NCI-H2029 treated with DMSO at 0.1 percent for 48 hours (cell line): ENCODE results near the gene RTL1.

Experiments
- DNase-seq: peaks from one replicate; lab custom pipeline; 2025; lab: John Stamatoyannopoulos, UW

The RTL1 gene

DNA sequence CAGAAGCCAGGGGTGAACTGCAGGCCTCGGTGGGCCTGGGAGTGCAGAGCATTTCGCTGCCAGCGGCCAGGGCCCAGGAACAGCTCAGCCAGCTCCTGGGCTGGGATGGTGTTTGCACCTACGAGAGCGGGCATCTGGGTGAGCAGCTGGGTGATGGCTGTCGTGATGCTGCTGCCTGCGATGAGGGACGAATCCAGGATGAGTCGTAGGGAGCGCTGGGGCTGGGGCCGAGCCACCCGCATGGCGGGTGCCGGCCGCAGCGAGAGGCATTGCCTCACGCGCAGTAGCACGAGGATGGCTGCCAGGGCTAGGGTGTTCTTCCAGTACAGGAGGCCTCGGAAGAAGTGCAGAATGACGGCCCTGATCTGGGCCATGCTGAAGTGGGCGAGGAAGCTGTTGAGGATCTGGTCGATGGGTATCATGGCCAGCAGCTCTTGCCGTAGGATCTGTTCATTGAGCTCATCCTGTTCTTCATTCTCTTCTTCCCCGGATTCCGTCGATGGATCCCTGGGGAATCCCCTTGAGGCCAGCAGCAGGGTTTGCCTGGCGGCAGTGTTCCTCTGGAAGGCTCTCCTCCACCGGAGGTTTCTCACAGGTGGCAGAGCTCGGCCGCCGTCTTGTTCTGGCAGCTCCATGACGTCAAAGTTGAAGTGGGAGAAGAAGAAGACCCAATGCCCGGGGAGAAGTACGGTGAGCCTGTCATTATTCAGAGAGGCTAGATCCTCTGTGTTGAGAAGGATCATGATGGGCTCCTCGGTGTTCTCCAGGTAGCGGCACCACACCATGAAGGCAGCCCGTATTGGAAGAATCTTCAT is 22.1 kb downstream of the RTL1 start:
- no peak for DNase-seq

DNA sequence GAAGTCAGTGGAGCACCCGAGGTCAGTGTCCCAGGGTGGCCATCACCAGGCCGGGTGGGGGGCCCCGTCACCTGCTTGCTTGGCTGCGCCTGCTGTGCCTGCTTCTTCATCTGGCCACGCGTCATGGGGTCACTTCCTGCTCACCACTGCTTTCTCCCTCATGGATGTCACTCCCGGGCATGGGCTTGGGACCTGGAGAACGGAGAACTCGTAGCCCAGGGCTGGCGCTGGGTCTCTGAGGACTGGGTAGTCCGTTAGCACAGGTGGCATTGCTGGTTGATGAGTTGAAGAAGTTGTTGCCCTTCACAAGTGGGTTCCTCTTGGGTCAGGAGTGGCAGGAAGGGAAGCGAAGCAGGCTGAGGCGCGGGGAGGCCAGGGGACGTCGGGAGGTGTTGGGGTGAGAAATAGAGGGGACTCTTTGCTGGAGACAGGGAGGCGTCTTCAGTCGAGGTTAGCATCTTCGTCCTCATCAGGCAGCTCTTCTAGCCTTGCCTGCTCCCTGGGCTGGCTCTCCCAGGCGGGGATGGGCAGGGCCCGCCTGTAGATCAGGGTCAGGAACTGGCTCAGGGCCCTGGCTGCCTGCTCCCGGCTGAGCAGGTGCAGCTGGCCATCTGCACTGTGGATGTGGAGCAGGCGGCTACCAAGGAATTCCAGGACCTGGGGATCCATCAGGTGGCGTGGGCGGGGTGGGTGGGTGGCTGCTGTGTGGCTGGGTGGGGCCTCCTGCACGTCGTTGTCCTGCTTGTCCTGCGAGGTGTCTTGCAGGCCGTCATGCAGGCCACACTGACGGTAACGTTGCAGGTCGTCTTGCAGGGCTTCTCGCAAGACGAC is 23.0 kb downstream of the RTL1 start:
- DNase-seq, result no peak

DNA sequence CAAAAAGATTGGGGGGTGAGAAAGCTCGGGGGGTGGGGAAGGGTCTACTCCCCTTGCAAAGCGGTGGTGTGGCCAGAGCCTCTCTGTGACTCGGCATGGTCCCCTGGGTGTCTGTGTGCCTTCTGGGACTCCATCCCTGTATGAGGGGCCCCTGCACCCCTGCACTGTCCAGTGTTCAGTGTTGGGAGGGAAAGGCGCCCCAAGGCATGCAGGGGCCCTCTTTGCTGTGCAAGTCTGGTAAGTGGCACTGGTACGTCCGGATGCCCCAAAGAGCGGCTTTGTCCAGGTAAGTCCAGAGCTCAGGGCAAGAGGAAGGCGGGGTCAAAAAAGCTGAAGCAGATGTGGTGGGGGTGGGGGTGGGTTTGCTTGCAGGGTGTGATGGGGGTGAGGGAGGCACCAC is 23.7 kb downstream of the RTL1 start:
- no peak for DNase-seq

DNA sequence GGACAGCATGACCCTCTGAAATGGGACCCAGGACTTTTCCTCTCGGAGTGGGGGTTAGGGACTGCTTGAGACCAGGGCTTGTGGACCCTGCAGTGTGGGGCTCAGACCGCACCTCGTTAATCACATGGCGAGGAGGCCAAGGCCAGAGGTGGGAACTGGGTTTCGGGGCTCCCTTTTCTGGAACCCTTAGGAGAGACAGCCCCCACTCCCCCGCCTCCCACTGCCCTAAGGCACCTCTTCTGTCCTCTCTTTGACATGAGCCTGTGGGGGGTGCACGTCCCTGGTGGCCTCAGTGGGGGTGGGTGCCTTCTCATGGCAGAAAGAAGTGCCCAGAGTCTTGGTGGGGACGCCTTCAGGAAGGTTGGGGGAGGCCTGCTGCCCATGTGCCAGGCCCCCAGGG is 24.3 kb downstream of the RTL1 start:
- no peak for DNase-seq

DNA sequence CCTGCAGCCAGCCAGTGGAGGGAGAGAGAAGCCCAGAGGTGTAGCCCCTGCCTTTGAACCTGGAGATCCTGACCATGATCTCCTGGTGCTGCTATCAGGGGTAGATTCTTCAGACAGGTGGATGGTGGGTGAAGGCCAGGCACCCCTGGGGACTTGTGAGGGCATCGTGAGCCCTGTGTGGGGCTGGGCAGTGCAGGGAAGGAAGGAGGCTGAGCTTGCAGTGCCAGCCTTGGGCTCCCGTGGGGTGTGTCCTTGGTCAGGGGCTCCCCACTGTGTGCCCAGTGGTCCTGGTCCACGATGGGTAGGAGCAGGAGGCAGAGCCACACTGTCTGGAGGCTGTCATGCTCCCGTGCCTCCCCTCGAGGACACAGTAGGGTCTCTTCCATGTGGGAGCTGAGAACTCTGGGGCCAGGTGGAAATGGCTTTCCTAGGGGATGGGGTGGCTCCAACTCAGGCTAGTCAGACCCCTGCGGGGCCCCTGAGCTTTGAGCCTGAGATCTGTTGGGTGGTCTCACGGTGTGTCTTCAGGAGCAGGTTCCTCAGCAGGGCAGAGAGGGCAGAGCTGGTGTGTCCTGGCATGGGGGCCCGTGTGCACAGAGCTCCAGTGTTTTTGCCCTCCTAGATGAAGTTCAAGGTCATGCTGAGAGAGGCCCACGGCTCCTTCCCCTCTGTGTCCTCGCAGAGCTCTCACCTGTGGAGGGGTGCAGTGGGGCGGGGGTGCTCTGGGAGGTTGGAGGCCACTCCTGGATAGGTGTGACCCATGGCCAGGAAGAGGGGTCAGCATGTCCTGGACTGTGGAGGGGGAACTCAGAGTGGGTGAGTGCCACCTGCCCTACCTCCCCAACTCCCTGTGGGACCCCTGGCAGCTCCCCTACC is 25.0 kb downstream of the RTL1 start:
- no peak for DNase-seq

DNA sequence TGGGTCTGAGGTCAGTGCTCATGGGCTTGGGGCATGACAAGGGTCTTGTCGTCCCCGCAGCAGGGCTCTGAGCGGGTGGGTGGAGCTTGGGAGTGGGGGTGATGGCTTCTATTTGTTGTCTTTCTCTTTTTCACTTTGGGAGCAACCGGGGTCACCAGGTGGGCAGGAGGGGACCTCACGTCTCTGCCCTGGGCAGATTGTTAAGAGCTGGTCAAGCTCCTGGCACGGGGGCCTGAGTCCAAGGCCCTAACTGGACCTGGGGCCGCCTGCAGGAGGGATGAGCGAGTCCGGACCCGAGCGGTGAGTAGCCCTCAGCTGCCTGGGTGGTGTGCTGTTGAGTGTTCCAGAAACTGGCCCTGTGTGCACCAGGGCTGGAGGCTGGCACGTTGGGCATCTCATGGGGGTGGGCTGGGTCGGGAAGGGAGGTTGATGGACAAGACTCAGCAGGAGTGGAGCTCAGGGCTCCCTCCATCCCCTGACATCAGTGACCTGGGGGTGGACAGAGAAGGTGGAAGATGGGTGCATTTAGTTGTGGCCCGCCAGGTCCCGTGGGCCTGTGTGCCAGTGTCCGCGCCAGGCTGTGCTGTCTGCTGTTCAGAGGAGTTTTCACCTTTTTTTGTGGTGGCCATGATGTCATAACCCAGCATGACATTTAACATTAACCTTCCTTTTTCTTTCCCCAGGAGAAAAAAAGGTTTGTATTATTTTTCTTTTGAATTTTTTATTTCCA is 27.5 kb downstream of the RTL1 start:
- DNase-seq, result no peak

DNA sequence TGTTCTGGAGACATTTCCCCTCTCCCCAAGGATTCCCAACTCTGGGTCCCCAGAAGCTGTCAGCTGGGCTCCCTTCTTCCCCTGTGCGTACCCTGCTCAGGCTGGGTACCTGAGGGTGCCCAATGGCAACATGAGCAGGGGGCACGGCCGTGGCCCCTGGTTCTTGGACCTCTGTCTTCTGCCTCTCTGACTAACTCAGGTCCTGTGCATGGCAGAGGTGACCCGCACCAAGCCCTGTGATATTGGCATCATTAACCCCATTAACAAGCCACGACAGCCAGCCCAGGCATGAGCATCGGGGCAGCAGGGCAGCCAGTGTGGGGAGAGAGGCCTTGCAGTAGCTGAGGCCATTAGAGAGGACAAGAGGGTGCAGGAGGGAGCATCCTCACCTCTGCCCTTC is 28.4 kb downstream of the RTL1 start:
- DNase-seq, result no peak

DNA sequence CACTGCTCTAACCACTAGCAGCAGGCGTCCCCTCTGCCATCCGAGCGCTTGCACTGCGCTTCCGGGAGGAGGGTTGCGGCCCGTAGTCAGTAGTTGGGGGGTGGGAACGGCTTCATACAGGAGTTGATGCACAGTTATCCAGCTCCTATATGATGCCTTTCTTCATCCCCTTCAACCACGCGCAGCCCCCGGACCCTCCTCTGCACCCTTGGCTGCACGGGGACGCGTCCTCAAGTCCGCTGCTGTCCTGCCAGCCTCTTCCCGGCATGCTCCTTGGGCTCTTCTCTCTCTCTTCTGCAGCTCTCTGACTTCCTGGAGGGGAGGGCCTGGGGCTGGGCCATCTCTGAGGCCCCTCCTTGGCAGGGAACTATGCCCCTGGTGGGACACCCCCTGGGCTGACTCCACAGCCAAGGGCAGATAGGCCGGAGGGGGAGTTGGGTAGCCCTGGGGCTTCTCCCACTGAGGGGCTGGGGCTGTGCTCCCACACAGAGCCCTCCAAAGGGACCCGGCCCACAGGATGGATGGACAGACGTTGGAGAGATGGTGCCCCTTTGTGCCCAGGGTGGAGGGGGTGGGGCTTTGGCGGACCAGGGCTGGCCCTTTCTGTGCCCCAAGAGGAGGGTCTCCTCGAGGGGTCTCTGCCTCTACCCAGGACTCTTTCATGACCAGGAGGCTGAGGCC is 29.0 kb downstream of the RTL1 start:
- no peak for DNase-seq

DNA sequence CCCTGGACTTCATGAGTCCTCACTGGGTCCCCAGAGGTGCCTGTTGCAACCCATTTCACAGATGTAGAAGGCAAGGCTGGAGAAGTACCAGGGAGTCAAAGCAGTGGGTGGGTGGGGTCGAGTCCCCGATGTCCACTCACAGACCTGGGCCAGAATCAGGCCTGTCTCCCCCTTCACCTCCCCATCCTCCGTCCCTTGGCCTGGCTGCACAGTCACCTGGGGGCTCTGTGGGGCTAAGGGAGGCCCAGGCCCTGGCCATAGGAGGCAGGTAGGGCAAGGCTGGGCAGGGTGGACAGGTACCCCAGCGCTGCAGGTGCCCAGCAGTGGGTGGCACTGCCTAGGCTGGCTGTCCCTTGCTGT is 29.5 kb downstream of the RTL1 start:
- no peak for DNase-seq

DNA sequence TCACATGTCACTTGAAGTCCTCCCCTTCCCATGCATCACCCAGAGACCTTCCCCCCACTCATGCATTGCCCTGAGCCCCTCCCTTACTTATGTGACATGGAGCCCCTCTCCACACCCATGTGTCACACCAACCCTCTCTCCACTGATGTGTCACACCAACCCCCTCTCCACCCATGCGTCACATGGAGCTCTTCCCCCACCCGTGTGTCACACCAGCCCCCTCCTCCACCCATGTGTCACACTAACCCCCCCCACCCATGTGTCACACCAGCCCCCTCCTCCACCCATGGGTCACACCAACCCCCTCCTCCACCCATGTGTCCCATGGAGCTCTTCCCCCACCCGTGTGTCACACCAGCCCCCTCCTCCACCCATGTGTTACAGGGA is 30.4 kb downstream of the RTL1 start:
- no peak for DNase-seq

DNA sequence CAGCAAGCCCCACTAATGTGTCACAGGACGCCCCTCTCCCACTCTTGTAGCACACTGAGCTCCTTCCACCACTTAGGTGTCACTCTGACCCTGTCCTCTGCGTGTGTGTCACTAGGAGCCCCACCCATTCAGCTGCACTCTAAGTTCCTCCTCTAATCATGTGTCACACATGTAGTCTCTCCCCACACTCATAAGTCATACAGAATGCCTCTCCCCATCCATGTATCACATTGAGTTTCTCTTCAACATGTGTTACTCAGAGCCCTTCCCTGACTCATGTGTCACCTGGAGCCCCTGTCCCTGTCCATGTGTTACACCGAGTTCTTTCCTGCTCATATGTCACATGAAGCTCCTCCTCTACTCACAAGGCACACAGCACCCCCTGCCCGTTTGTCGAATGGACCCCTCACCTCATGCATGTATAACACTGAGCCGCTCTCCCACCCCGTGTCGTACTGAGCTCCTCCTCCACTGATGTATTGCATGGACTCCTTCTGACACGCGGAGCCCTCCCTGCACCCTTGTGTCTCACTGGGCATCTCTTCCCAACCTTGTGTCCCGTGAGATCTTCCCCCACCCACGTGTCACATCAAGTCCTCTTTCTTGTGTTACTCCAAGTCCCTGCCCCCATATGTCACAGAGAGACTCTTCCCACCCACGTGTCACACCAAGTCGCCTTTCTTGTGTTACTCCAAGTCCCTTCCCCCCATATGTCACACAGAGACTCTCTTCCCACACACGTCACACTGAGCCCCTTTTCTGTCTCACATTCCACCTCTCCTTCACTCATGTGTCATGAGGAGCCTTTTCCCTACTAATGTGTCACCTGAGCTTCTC is 31.0 kb downstream of the RTL1 start:
- no peak for DNase-seq

DNA sequence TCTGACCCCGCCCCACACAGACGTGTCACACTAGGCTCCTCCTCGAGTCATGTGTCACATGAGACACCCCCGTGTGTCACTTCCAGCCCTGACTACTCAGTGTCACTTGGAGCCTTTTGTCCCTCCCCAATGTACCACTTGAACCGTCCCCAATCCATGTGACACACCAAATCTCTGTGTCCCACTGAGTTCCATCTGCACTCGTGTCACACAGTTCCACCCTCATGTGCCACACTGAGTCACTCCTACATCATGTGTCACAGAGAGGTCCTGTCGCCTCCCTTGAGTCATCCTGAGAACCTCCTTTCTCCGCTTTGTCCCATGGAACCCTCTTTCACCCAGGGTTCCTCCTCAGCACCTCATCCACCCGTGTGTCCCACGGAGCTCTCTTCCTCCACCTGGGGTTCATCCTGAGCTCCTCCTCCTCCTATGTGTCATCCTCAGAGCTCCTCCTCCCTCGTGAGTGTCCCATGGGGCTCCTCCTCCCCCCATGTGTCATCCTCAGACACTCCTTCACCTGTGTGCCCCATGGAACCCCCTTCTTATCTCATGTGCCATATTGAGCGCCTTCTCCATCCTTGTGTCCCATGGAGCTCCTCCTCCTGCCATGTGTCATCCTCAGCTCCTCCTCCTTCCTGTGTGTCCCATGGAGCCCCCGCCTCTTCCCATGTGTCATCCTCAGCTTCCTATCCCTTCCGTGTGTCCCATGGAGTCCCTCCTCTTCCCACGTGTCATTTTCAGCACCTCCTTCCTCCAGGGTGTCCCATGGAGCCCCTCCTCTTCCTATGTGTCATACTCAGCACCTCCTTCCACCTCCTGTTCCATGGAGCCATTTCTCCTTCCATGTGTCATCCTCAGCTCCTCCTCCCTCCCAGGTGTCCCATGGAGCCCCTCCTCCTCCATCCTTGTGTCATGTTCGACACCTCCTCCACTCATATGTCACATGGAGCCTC is 32.0 kb downstream of the RTL1 start:
- no peak for DNase-seq

DNA sequence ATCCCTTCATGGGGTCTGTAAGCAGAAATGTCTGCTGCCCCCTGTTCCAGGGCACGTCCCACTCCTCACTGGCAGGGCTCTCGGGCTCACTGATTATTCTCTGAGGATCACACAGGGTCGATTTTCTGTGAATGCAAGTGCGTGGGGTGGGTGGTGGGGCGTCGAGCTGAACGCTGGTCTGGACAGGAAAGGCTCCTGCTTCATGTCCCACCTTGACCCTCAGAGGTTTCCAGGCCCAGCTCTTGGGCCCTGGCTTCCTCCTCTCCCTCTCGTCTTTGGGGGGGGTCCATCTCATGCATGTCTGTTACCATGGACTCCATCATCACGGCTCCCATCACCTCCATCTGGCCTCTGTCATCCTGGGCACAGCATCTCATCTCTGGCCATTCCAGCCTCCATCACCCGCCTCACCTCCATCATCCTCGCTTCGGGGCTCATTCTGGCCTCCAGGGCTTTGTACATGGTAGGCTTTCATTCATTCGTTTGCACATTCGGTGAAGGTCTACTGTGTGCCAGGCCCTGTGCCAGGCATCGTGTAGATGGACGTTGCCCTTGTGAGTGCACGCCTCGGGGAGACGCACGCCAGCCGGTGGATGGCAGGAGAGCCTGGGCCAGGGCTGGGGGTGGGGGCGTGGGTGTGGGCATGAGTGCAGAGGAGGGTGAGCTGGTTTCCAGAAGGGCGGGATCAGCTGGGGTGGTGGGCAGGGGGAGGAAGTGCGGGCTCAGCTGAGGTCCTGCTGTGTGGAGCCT is 34.7 kb downstream of the RTL1 start:
- no peak for DNase-seq

DNA sequence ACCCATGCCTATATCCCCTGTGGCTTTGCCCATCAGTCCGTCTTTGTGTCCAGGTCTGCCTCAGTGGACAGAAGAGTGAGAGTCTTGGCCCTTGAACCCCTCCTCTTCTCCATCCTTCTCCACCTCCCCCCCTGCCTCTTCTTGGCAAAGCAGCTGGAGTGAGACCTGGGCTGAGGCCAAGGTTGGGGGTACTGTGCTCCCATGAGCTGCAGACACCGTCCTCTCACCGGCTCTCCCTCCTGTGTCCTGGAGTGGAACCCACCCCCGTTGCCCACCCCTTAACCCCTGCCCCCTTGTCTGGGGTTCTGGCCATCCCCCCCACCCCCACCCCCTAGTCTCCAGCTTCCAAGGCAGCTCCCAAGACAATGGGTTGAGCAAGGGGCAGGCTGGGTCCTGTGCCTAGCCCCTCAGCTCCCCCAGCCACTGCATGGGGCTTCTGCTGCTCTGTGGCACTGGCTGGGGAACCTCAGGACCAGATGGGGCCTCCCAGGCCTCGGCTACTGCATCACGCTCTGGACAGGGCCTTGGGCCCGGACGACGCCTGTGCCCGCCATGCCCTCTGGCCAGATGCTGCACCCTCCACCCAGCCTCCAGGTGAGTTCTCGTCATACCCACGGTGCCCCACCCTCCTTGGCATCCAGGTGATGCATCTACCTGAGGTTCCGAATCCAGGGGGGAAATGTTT is 35.7 kb downstream of the RTL1 start:
- no peak for DNase-seq

DNA sequence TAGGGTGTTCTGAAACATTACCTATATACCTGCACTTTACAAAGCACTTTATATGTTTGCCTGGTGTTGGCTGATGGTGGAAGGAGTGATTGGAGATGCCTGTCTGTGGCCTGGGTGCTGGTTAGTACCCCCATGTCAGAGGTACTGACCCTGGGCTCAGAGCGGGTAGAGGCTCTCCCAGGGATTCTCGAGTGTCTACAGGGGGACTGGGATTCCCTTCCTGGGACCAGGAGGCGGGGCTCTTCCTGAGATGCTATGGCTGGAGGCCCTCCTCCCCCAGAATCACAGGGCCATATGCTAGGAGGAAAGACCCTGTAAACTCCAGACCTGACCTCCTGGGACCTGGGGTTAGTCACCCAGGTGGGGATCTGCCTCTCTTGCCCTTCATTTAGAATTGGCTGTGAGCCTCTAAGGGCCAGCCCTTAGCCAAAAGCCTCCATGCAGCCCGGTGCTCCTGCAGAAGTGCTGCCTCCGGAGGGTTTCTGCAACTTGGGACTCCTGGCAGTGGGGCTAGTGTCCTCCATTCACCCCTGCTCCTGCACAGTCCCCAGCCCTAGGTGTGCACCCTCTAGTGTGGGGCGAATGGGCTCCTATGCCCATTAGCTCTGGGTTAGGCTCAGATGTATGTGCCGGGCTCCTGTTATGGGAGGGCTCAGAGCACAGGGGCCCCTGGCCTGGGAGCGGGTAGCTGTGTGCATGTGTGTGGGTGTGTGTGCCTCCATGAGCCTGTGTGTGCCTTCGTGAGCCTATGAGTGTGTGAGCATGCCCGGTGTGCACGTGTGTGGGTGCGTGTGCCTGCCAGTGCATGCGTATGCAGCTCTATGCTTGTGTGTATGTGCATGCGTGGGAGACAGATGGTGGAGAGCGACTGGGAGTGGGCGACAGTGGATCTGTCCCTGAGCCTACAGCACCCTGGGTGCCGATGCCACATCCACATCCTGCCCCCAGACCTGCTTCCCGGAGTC is 36.6 kb downstream of the RTL1 start:
- no peak for DNase-seq

DNA sequence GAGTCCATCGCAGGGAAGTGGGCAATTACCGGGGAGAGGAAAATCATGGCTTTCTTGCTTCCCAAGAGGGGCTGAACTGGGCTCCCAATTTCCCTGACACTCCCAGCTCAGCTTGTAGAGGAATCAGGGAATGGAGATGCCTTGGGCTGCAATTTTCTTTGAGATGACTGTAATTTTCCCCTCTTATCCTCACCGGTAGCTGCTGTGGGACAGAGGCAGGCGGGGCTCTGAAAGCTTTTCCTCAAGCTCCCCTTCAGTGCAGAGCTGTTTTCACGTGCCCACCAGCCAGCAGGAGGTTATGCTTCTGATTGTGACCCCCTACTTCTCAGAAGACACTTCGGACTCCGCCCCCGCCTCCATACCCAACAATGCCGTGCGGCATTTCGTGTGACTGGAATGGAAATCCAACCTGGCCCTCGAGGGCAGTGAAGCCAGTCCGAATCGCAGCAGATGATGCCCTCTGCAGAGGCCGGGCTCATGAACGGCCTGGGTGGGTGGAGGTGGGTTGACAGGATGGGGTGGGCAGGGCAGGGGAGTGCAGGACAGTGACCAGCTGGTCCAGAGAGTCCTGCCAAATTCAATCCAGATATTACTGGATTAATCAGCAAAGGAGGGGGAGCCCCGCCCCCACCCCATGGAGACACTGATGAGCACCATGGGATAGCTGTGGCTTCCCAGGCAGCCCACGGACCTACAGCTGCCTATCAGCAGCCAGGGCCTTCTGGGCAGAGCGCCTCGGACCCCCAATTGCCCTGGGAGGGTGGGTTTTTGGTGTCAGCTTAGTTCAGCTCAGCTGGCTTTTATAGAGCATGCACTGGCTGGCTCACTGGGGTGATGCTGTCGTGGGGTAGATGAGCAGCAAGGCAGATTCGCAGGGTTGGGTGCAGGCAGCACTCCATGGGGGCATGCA is 37.6 kb downstream of the RTL1 start:
- DNase-seq, result no peak
